PC-9 (cell line): ENCODE results near the gene RGS19.

ENCODE experiments used
- CTCF ChIP-seq: fragments of 200-600 bp; sonication (generic); conservative IDR thresholded peaks from 2 replicates; pipeline ENCODE4 v1.6.1; 2017; ENCODE audit warnings: mixed run types, antibody characterized with exemption, mild to moderate bottlenecking, moderate library complexity
- EZH2 ChIP-seq: fragments of 200-600 bp; sonication (generic); IDR thresholded peaks from 2 replicates; pipeline ENCODE4 v1.8.0; 2017; ENCODE audit warnings: antibody characterized with exemption, low read depth

DNA sequence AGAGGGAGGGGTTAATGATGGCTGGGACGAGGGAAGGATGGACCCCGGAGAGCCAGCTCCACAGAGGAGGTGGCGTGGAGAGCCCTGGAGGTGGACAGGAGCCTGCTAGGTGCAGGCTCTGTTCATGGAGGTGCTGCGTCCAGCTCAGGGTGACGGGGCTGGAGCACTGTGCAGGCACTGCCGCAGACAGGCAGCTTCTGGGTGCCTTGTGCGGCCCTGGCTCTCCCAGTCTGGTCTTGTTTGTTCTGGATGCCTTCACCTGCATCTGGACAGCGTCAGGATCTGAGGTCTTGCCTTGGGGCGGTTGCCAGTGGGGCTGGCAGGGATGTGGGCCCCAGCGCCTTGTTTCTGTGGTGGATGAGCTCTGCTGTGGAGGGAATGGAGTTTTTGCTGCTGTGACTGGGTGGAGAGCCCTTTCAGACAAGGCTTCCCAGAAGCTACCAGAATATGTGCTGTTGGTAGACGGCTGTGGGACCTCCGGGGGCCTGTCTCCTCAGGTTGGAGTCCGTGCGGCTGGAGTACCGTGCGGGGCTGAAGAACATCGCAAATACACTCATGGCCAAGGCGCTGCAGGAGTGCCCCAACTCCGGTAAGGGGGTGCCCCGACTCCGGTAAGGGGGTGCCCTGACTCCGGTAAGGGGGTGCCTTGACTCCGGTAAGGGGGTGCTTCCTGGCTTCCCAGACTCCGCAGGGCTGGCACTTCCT, 51.2 kb downstream of the RGS19 start:
- TF ChIP-seq CTCF (no peak), EZH2 (no peak)
